Measurements from ENCODE around the gene BTBD6.

The BTBD6 gene

GRCh38 chr14:105241641-105242040 is 6.7 kb upstream of the BTBD6 start:
- no peak for DNase-seq

GRCh38 chr14:105244334-105244733 is 4.0 kb upstream of the BTBD6 start:
- no peak for DNase-seq

GRCh38 chr14:105247026-105247425 is 1.3 kb upstream of the BTBD6 start:
- no peak for DNase-seq

GRCh38 chr14:105247715-105248367 is 492 bp upstream of the BTBD6 start:
- no peak for DNase-seq

GRCh38 chr14:105249182-105250007 is 1.1 kb downstream of the BTBD6 start:
- no peak for DNase-seq

GRCh38 chr14:105250008-105250366 is 1.7 kb downstream of the BTBD6 start:
- no peak for DNase-seq

GRCh38 chr14:105250986-105251385 is 2.7 kb downstream of the BTBD6 start:
- no peak for DNase-seq

- no peak for DNase-seq
These were observed 3.6 kb downstream of the BTBD6 start for GRCh38 chr14:105251920-105252319.

- no peak for DNase-seq
These were observed 4.4 kb downstream of the BTBD6 start for GRCh38 chr14:105252552-105253328.

- no peak for DNase-seq
These were observed 5.0 kb downstream of the BTBD6 start for GRCh38 chr14:105253329-105253682.

- no peak for DNase-seq
These were observed 6.7 kb downstream of the BTBD6 start for GRCh38 chr14:105255021-105255507.

GRCh38 chr14:105256292-105256960 is 8.1 kb downstream of the BTBD6 start:
- DNase-seq = no peak

- DNase-seq = no peak
These were observed 9.1 kb downstream of the BTBD6 start for GRCh38 chr14:105257464-105257863.

- DNase-seq = peak; percentile 42 to 52
These were observed 10.5 kb downstream of the BTBD6 start for GRCh38 chr14:105258846-105259245.

- no peak for DNase-seq
These were observed 12.6 kb downstream of the BTBD6 start for GRCh38 chr14:105260959-105261358.

- no peak for DNase-seq
These were observed 13.4 kb downstream of the BTBD6 start for GRCh38 chr14:105261781-105262180.

- DNase-seq = no peak
These were observed 19.7 kb downstream of the BTBD6 start for GRCh38 chr14:105267820-105268548.

GRCh38 chr14:105268736-105269354 is 20.5 kb downstream of the BTBD6 start:
- DNase-seq = no peak

GRCh38 chr14:105269405-105269804 is 21.1 kb downstream of the BTBD6 start:
- DNase-seq = no peak

- no peak for DNase-seq
These were observed 23.0 kb downstream of the BTBD6 start for GRCh38 chr14:105271224-105271890.

- DNase-seq = no peak
These were observed 24.3 kb downstream of the BTBD6 start for GRCh38 chr14:105272623-105273022.
